ENCODE measurements around the gene NTM.

NTM gene

DNA sequence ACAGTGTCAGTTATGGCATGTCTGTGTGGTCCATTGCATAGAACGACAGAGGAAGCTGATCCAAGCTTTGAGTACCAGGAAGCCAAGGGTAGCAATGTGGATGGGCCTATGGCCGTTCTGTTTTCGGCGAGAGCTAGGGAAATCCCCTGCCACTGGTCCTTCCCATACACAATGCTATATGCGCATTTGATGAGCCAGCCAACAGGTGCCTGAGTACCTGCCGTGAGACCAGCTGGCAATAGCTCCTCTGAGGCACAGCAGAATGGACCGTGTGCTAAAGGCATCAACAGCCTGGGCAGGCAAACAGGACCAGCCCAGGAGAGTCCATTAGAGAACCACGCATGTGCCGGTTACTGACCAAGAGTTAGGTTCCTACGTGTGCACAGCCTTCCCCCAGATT, 753.0 kb downstream of the NTM start:
- DNase-seq, result no peak
- H3K9me3 ChIP-seq, result no peaks in the 10 kb centered on the region
- H3K4me3 ChIP-seq (ENCODE audit: low read depth, low read length), result no peak overlapping the region
- H3K4me1 ChIP-seq, result no peaks in the 10 kb centered on the region
- TF ChIP-seq, protein P1, sequence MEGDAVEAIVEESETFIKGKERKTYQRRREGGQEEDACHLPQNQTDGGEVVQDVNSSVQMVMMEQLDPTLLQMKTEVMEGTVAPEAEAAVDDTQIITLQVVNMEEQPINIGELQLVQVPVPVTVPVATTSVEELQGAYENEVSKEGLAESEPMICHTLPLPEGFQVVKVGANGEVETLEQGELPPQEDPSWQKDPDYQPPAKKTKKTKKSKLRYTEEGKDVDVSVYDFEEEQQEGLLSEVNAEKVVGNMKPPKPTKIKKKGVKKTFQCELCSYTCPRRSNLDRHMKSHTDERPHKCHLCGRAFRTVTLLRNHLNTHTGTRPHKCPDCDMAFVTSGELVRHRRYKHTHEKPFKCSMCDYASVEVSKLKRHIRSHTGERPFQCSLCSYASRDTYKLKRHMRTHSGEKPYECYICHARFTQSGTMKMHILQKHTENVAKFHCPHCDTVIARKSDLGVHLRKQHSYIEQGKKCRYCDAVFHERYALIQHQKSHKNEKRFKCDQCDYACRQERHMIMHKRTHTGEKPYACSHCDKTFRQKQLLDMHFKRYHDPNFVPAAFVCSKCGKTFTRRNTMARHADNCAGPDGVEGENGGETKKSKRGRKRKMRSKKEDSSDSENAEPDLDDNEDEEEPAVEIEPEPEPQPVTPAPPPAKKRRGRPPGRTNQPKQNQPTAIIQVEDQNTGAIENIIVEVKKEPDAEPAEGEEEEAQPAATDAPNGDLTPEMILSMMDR (IDR thresholded peaks at IDR 0.05; ENCODE audit: low read depth, low read length), result no peak
- H3K36me3 ChIP-seq, result no peaks in the 10 kb centered on the region
- no peaks in the 10 kb centered on the region for H3K27me3 ChIP-seq

DNA sequence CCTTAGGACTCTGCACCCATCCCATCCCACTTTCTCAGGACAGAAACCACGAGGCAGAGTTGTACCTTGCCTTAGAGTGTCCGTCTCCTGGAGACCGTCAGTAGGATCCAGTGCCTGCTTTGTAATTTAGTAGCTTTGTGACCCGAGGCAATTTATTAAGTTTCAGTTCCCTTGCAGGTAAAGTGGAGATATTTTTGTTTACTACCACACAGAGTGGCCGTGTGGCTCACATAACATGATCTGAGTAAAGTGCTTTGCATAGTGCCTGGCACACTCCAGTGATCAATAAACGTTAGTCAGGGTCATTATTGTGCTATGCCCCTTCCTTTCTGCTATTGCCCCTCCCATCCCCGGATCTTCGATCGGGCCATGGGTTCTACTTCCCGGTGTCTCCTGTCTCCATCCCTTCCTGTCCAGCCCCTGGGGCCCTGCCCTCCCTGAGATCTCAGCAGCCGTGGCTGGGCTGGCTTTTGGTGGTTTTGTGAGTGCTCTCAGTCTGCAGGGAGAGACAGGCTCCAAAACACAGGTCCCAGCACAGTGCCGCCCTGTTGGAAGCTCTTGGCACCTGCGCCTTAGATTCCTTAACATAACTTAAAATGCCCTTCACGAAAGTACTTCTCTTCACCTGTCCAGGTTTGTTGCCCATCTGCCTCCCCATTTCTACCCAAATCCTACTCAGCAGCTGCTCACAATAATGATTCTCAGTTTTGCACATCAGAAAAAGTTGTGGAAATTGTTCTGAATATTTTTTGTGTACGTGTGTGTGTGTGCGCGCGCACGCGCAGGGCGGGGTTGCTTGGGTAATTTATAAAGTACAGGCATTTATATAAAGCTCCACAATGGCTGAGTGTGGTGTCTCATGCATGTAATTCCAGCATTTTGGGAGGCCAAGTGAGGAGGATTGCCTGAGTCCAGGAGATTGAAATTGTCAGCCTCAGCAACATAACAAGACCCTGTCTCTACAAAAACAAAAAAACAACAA, 753.7 kb downstream of the NTM start:
- Histone ChIP-seq H3K27me3 (no peaks in the 10 kb centered on the region), H3K9me3 (no peaks in the 10 kb centered on the region), H3K36me3 (no peaks in the 10 kb centered on the region), H3K4me3 (ENCODE audit: low read depth, low read length) (no peak overlapping the region), H3K4me1 (no peaks in the 10 kb centered on the region)
- TF ChIP-seq, protein P1 (IDR thresholded peaks at IDR 0.05; ENCODE audit: low read depth, low read length), result no peak
- DNase-seq, result no peak

DNA sequence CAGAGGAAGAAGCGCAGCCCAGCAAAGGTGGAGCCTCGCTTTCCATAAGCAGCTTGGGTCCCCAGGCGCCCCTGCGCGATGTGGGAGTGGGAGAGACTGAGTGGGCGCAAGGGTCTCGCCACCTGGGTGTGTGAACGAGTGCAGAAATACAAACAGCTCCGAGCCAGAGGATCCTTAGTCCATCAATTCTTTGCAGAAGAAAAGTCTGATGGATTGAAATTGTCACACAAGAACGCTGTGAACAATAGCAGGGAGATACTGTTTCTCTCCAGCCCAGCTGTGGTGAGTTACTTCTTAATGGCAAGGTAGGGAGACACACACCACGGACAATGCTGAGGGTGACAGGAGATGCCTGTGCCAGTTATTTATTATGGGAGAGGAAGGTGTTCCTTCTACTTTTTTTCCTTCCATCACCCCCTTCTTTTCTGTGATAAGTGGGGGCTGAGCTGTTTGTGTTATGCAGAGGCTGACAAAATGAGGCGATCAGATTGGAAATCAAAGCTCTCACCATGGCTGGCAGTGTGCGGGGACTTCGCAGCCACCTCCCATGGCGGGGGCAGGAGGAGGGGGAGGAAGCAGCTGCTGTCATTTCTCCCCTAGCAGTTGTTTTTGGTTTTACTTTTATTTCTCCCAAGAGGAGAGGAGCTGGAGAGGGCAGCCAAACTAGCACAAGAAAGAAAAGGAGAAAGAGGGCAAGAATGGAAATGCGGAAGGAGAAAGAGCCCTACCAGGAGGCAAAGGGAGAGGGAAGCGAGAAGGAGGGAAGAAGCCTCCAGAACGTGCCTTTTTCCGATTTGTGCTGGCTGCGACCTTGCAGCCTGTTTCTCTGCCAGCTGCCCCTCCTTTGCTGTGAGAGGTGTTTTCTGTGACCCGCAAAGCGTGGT, 755.8 kb downstream of the NTM start:
- H3K4me3 ChIP-seq (ENCODE audit: low read depth, low read length), result no peak overlapping the region
- no peaks in the 10 kb centered on the region for H3K36me3 ChIP-seq
- TF ChIP-seq, protein P1 (IDR thresholded peaks at IDR 0.05; ENCODE audit: low read depth, low read length), result no peak
- no peaks in the 10 kb centered on the region for H3K9me3 ChIP-seq
- H3K4me1 ChIP-seq, result no peaks in the 10 kb centered on the region
- DNase-seq, result no peak
- no peaks in the 10 kb centered on the region for H3K27me3 ChIP-seq

- no peaks in the 10 kb centered on the region for H3K36me3 ChIP-seq
- H3K4me3 ChIP-seq (ENCODE audit: low read depth, low read length), result no peak overlapping the region
- H3K27me3 ChIP-seq, result no peaks in the 10 kb centered on the region
- no peak for DNase-seq
- TF ChIP-seq, protein P1 (IDR thresholded peaks at IDR 0.05; ENCODE audit: low read depth, low read length), result no peak
- H3K4me1 ChIP-seq, result no peaks in the 10 kb centered on the region
- no peaks in the 10 kb centered on the region for H3K9me3 ChIP-seq
Observed at GRCh38 chr11:132126973-132127899, 756.8 kb downstream of the NTM start.

GRCh38 chr11:132127900-132128288, 757.5 kb downstream of the NTM start:
- no peaks in the 10 kb centered on the region for H3K36me3 ChIP-seq
- DNase-seq, result no peak
- TF ChIP-seq, protein P1 (IDR thresholded peaks at IDR 0.05; ENCODE audit: low read depth, low read length), result no peak
- H3K9me3 ChIP-seq, result no peaks in the 10 kb centered on the region
- H3K27me3 ChIP-seq, result no peaks in the 10 kb centered on the region
- no peaks in the 10 kb centered on the region for H3K4me1 ChIP-seq
- no peak overlapping the region for H3K4me3 ChIP-seq (ENCODE audit: low read depth, low read length)

Measured in BE2C (cell line).